Lower leg skin (tissue), 3 donors: ENCODE results near the gene C10orf120.

Source experiments
- CTCF ChIP-seq, 3 donors: fragments of 450-650 bp; IDR thresholded peaks; one replicate each; pipeline ENCODE4 v1.5.1; 2016; ENCODE audit warnings: antibody characterized with exemption in 3 of 3, mild to moderate bottlenecking in 3 of 3, moderate library complexity in 2 of 3
- POLR2A ChIP-seq, 2 donors: fragments of 450-650 bp; IDR thresholded peaks; one replicate each; pipeline ENCODE4 v1.6.1; 2016 to 2017; ENCODE audit warnings: antibody characterized with exemption in 2 of 2, mild to moderate bottlenecking in 1 of 2, moderate library complexity in 1 of 2

- TF ChIP-seq CTCF (IDR thresholded peaks at IDR 0.05): no peak
- no peak for TF ChIP-seq POLR2A (IDR thresholded peaks at IDR 0.05)
Measured at GRCh38 chr10:122710576-122710975, 10.9 kb upstream of the C10orf120 start.
